NCI-H146 treated with DMSO at 0.1 percent for 48 hours (cell line): Measurements from ENCODE around the gene DOK1.
A peak's percentile ranks its signal among the peaks of the same experiment; 100 is the strongest.

Experiments
- DNase-seq: peaks from one replicate; lab custom pipeline; 2025; ENCODE audit not compliant: unreplicated experiment; lab: John Stamatoyannopoulos, UW

The DOK1 gene

GRCh38 chr2:74596584-74596983 lies 42.1 kb downstream of the DOK1 start:
- DNase-seq: no peak

GRCh38 chr2:74597410-74597809 lies 42.9 kb downstream of the DOK1 start:
- DNase-seq: no peak

- DNase-seq: no peak
These were observed 45.2 kb downstream of the DOK1 start for GRCh38 chr2:74599676-74600075.

- no peak for DNase-seq
These were observed 48.2 kb downstream of the DOK1 start for GRCh38 chr2:74602586-74603281.

- DNase-seq: peak; percentile 35
These were observed 48.9 kb downstream of the DOK1 start for GRCh38 chr2:74603282-74604000.

GRCh38 chr2:74606927-74607326 lies 52.4 kb downstream of the DOK1 start:
- no peak for DNase-seq
